ENCODE data around the gene CRTAC1. TPM values are rescaled to one million over a fixed set of nuclear protein-coding genes. Genes with fewer than 3 reads are reported as not detected.

Gene CRTAC1
- polyA plus RNA-seq, 4 donors, result 19.1 to 50.5 (median 34.2) TPM

DNA sequence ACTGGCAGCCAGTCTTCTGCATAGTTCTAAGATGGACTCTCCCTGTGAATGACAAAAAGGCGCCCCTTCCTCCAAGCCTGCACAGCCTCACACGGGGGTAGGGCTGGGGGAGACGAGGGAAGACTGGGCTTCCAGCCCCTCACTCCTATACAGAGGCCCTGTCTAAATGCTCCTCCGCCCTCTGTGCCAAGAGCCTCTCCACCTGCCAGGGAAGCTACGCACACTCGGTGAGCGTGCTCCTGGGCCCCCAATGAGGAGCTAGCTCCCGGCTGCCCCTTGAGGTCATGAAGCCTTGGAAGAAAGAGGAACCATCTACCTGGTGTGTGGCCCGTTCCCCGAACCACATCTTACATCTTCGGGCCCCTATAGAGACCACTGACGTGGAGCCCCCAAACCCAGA, 54.8 kb downstream of the CRTAC1 start:
- no peak for DNase-seq (ENCODE audit: low read depth in 4 of 4, low spot score in 3 of 4)

DNA sequence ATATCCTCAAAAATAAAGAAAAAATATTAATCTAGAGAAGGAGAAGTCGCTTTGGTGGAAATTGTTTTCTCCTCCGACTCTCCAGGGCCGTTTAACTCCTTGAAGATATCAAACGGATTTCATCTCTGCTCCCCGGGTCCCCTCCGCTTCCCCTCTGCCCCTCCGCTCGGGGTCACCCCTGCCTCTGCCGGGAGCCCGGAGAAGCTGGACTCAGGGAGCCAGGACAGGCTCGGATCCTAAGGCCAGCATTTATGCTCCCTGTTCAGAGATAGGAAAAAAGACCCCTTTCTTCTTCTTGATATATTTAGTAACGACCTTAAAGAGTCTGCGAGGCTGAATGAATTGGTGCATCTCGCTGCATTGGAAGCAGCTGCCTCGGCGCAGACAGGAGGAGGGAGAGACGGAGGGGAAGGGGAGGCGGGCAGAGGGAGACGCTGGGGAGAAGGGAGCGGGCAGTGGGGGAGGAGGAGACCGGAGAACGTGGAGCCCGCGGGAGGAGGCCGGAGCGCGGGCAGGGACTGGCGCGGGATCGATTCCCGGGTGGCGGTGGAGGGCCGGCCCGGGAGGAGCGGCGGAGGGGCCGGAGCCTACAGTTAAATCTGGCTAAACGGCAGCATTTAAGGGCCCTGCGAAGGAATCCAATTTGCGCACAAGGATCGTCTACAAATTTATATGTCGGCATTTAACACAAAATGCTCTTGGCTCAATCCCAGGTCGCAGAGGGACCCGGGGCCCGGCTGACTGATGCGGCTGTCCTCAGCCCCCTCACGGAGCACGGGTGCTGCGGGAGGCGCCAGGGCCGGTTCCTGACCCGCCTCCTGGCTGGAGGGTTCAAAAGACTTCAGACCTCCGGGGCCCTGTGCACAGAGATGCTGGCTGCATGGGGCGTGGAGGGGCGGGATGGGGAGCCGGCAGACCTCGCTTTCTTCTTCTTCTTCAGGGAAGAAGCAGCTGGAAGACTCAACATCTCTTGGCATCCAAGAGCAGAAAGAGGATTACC, 55.6 kb downstream of the CRTAC1 start:
- DNase-seq (ENCODE audit: low read depth in 4 of 4, low spot score in 3 of 4), result no peak

DNA sequence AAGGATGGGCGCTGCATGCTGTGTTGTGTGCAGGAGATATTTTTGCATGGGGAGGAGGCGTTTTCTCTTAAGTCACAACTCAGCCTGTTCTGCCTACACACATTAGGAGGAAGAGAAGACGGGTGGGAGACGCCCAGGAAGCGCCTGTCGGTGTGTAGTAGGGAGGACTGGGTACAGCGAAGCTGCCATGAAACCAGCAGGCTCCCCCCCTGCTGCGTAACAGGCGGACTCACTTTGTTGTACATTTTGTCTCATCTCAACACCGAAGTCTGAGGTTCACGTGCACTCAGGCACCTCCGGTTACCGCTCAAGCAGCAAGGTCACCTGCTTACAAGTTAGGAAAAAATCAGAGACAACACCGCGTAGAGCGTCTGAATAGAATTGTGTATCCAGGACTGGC, 56.3 kb downstream of the CRTAC1 start:
- no peak for DNase-seq (ENCODE audit: low read depth in 4 of 4, low spot score in 3 of 4)

- no peak for DNase-seq (ENCODE audit: low read depth in 4 of 4, low spot score in 3 of 4)
These were observed 60.8 kb downstream of the CRTAC1 start for GRCh38 chr10:97969538-97970079.

GRCh38 chr10:97964748-97965147, 65.7 kb downstream of the CRTAC1 start:
- DNase-seq (ENCODE audit: low read depth in 4 of 4, low spot score in 3 of 4), result no peak

- no peak for DNase-seq (ENCODE audit: low read depth in 4 of 4, low spot score in 3 of 4)
These were observed 68.5 kb downstream of the CRTAC1 start for GRCh38 chr10:97961945-97962344.

- no peak for DNase-seq (ENCODE audit: low read depth in 4 of 4, low spot score in 3 of 4)
These were observed 70.0 kb downstream of the CRTAC1 start for GRCh38 chr10:97960269-97961056.

DNA sequence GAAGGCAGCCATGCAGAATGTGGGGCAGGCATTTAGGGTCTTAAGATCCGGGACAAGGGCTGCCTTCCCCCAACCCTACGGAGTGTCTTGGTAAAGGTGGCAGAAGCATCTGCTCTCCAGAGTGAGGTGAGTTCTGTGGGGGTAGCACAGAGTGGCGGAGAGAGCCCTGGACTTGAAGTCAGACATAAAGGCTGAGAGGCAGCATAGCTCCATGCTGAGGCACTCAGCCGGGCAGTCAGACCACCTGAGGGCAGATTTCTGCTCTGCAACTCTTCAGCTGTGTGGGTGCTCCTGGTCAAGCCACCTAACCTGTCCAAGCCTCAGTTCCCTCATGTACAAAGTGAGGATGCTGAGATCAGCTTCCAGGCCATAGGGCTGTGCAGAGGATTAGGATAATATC, 81.0 kb downstream of the CRTAC1 start:
- DNase-seq (ENCODE audit: low read depth in 4 of 4, low spot score in 3 of 4), result no peak

GRCh38 chr10:97948822-97949221, 81.6 kb downstream of the CRTAC1 start:
- no peak for DNase-seq (ENCODE audit: low read depth in 4 of 4, low spot score in 3 of 4)

GRCh38 chr10:97944772-97945171, 85.6 kb downstream of the CRTAC1 start:
- no peak for DNase-seq (ENCODE audit: low read depth in 4 of 4, low spot score in 3 of 4)

- no peak for DNase-seq (ENCODE audit: low read depth in 4 of 4, low spot score in 3 of 4)
These were observed 87.1 kb downstream of the CRTAC1 start for GRCh38 chr10:97943294-97943693.

DNA sequence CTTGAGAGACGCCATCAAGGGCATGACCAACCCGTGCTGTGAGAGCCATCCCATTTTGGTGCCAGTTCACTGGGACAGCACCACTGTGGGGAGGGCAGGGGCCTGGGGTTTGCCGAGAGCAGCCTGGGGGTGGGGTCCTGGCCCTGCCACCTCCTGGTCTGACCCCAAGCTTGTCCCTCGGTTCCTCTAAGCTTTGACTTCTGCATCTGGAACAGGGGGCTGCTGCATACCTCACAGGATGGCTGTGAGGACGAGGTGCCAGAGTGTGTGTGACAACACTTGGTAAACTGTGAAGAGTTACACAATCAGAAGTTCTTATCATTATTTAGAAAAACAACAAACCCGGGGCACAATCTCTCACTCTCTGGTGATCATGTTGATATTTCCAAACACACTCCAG, 89.9 kb downstream of the CRTAC1 start:
- no peak for DNase-seq (ENCODE audit: low read depth in 4 of 4, low spot score in 3 of 4)

- no peak for DNase-seq (ENCODE audit: low read depth in 4 of 4, low spot score in 3 of 4)
These were observed 90.9 kb downstream of the CRTAC1 start for GRCh38 chr10:97939446-97939990.

DNA sequence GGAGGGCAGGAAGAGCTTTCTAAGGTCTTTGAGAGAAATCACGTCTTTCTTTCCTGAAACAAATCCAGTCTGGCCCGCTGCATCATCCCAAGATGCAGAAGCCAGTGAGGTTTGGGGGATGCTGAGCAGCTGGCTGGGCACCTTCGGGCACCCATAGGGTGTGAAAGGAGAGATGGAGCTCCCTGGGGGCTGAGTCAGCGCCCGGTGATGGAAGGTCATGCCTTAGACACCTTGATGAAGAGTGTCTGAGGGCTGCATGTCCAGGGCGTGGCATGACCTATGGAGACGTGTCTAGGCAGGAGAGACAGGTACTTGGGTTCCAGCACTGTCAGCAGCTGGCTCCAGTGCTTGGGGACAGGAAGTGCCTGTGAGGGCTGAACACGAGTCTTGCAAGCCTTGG, 92.5 kb downstream of the CRTAC1 start:
- DNase-seq (ENCODE audit: low read depth in 4 of 4, low spot score in 3 of 4), result no peak

- DNase-seq (ENCODE audit: low read depth in 4 of 4, low spot score in 3 of 4), result no peak
These were observed 93.4 kb downstream of the CRTAC1 start for GRCh38 chr10:97937054-97937453.

- DNase-seq (ENCODE audit: low read depth in 4 of 4, low spot score in 3 of 4), result no peak
These were observed 94.3 kb downstream of the CRTAC1 start for GRCh38 chr10:97936126-97936525.

- DNase-seq (ENCODE audit: low read depth in 4 of 4, low spot score in 3 of 4), result no peak
These were observed 97.4 kb downstream of the CRTAC1 start for GRCh38 chr10:97932932-97933530.

DNA sequence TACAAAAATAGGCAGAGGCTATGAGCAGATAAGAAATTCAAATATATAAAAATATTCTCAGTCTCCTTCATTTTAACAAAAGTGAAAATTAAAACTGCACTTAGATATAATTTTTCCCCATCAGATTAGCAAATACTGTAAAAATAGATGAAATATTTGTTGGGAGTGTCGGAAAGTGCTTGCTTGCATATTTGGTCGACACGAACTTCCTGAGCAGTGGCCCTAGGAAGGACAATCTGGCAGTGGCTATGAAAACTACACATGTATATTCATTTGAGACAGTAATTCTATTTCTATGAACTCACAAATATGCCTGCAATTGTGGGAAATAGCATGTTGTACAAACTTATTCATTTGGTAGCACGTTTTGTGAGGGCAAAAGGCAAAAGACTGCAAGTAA, 99.4 kb downstream of the CRTAC1 start:
- no peak for DNase-seq (ENCODE audit: low read depth in 4 of 4, low spot score in 3 of 4)

GRCh38 chr10:97928897-97929296, 101.5 kb downstream of the CRTAC1 start:
- no peak for DNase-seq (ENCODE audit: low read depth in 4 of 4, low spot score in 3 of 4)

DNA sequence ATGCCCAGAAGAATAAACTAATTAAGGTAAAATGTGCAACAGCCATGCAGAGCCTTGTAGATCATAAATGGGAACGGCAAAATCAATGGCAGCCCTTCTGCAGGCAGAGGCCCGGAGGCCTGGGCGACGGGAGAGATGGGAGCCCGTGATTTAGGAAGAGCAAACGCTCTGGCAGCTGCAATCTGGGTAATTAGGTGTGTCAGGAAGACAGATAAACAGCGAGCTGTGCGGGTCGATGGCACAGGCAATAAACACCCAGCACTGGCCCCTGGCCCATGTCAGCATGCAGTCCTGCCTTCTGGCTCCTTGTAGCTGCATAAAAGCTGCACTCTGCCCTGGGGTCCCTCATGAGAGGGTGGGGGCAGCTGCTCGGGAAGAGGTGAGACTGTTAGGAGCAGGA, 102.8 kb downstream of the CRTAC1 start:
- no peak for DNase-seq (ENCODE audit: low read depth in 4 of 4, low spot score in 3 of 4)

DNA sequence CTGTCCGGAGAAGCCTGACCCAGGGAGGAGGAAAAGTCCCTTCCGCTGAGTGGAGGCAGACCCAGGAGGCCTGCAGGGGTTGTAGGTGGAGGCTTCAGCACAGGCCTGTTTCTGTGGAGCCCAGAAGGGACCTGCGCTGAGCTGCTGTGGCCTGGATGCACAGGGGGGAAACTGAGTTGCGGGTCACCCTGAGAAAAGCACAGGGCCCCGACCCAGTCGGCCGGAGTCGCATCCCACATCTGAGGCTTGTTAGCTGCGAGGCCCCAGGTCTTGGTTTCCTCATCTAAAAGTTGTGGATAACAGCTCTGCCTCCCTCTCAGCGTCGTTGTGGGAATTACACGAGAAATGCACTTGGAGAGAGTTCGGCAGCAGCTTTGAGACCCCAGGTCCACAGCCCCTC, 104.4 kb downstream of the CRTAC1 start:
- DNase-seq (ENCODE audit: low read depth in 4 of 4, low spot score in 3 of 4), result no peak
